ENCODE results near the gene OSBPL1A. TPM values are rescaled to one million over a fixed set of nuclear protein-coding genes. Genes with fewer than 3 reads are reported as not detected.
"Not testable (repeated sequence)": the region's sequence is repeated elsewhere in the genome, so short reads cannot be mapped to it uniquely, and the experiment has no call there.

OSBPL1A gene
- total and polyA plus RNA-seq, 11 donors, result 32.8 to 85.4 (median 71.0) TPM

GRCh38 chr18:24366328-24366727, 31.3 kb downstream of the OSBPL1A start:
- TF ChIP-seq CTCF (IDR thresholded peaks at IDR 0.05) (no peak), POLR2A (IDR thresholded peaks at IDR 0.05) (no peak)
- ATAC-seq (no peak), DNase-seq (no peak)
- no peaks in the 10 kb centered on the region for H3K4me1 ChIP-seq
- H3K9me3 ChIP-seq, result no peaks in the 10 kb centered on the region
- peaks cover 0 to 20% (median 0%) of the 10 kb centered on the region in 9 donors for H3K36me3 ChIP-seq
- no peaks in the 10 kb centered on the region for H3K27me3 ChIP-seq
- WGBS, 4 donors, result 93 to 96% (median 94%) methylated on average over 3 of the region's 3 CpGs
- H3K27ac ChIP-seq, result no peak overlapping the region
- intact Hi-C loops (cut with DNase I), result loop anchor here in 4 of 10 donors (10.0 kb wide), 4 partner anchors 48 to 368 kb away; no protein-coding TSS in a partner anchor
- H3K4me3 ChIP-seq, result no peak overlapping the region

- Histone ChIP-seq H3K27ac (no peak overlapping the region), H3K9me3 (no peaks in the 10 kb centered on the region), H3K4me1 (peaks cover 0 to 4% (median 0%) of the 10 kb centered on the region in 12 donors), H3K36me3 (peaks cover 0 to 20% (median 0%) of the 10 kb centered on the region in 9 donors), H3K4me3 (no peak overlapping the region), H3K27me3 (no peaks in the 10 kb centered on the region)
- no peak for TF ChIP-seq POLR2A (IDR thresholded peaks at IDR 0.05)
- TF ChIP-seq CTCF (IDR thresholded peaks at IDR 0.05), result no peak
- 89 to 100% (median 96%) methylated on average over 1 of the region's 1 CpG for WGBS, 4 donors
- ATAC-seq (no peak), DNase-seq (no peak)
- intact Hi-C loops (cut with DNase I), result loop anchor here in 6 of 10 donors (5.0 to 10.0 kb wide), 8 partner anchors 33 to 371 kb away; partner anchors contain the start of gene OSBPL1A (in 1 of the 6)
Measured at GRCh38 chr18:24364177-24364576, 33.4 kb downstream of the OSBPL1A start.

GRCh38 chr18:24362757-24363156, 34.9 kb downstream of the OSBPL1A start:
- Histone ChIP-seq H3K4me1 (peaks cover 0 to 4% (median 0%) of the 10 kb centered on the region in 12 donors), H3K9me3 (no peaks in the 10 kb centered on the region), H3K27me3 (no peaks in the 10 kb centered on the region), H3K4me3 (no peak overlapping the region), H3K27ac (no peak overlapping the region), H3K36me3 (peaks cover 0 to 14% (median 0%) of the 10 kb centered on the region in 9 donors)
- DNase-seq, result no peak
- 91 to 100% (median 98%) methylated on average over 1 of the region's 1 CpG for WGBS, 4 donors
- intact Hi-C loops (cut with DNase I), result loop anchor here in 6 of 10 donors (2.0 to 10.0 kb wide), 9 partner anchors 35 to 372 kb away; partner anchors contain the start of gene OSBPL1A (in 1 of the 6)
- TF ChIP-seq CTCF (IDR thresholded peaks at IDR 0.05) (no peak), POLR2A (IDR thresholded peaks at IDR 0.05) (no peak)
- no peak for ATAC-seq

- TF ChIP-seq CTCF (IDR thresholded peaks at IDR 0.05), result peak; percentile 53 to 81 (median 70)
- WGBS, 4 donors, result 34 to 49% (median 36%) methylated on average over 9 of the region's 9 CpGs
- H3K9me3 ChIP-seq, H3K27ac ChIP-seq, H3K36me3 ChIP-seq, H3K4me1 ChIP-seq, H3K27me3 ChIP-seq, DNase-seq, H3K4me3 ChIP-seq: not testable (repeated sequence)
- intact Hi-C loops (cut with DNase I), result loop anchor here (1.0 to 10.0 kb wide), 13 partner anchors 37 to 375 kb away; partner anchors contain the start of genes IMPACT (in 1 of the 10) and OSBPL1A (in 1 of the 10)
- ATAC-seq, result peak in 2 of 4 donors; percentile 39 to 42
Measured at GRCh38 chr18:24359787-24360530, 37.7 kb downstream of the OSBPL1A start.

Data from heart left ventricle (tissue), 16 donors.